GM15510 (cell line): ENCODE measurements around the gene COL28A1.

Experiments used
- POLR2A ChIP-seq: IDR thresholded peaks from 3 replicates; pipeline ENCODE4 v1.6.1; 2011; ENCODE audit warnings: borderline replicate concordance; ENCODE audit not compliant: insufficient read length; ENCODE audit errors: extremely low read depth

Gene COL28A1

DNA sequence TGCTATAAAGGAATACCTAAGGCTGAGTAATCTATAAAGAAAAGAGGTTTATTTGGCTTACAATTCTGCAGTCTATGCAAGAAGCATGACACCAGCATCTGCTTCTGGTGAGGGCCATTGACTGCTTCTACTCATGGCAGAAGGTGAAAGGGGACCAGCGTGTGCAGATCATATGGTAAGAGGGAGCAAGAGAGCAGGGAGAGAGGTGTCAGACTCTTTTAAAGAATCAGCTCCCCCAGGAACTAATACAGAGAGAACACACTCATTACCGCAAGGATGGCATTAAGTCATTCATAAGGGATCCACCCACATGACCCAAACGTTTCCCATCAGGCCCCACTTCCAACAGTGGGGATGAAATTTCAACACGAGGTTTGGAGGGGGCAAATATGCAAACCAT is 3.5 kb upstream of the COL28A1 start:
- TF ChIP-seq POLR2A, result no peak

- TF ChIP-seq POLR2A, result no peak
Measured at GRCh38 chr7:7537711-7538110, 2.0 kb upstream of the COL28A1 start.

- no peak for TF ChIP-seq POLR2A
Measured at GRCh38 chr7:7536396-7537019, 835 bp upstream of the COL28A1 start.

DNA sequence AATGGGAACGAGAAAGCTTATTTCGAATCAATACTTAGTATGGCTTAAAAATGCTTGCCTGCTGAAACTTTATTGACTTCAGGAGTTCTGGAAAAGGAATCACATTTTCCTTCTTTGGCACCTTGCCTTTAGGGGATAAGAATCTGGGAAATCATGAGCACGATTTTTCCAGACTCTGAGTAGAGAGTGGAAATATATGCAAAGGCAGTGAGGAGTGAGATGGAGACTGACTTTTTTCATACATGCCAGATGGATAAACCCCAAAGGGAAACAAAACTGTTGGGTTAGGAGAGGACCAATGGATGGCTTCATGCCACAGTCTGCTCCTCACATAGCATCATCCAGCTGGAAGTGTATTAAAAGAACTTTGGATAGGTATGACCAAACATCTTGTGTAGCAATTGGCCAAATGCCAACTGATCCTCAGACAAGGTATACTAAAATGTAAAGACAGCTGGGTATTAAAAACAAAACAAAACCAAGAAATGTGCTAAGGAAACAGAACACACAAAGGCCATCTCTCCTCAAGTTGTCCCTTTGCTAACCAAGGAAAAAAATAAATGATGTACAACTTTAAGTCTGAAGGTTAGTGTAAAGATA is 1.7 kb downstream of the COL28A1 start:
- TF ChIP-seq POLR2A, result no peak

DNA sequence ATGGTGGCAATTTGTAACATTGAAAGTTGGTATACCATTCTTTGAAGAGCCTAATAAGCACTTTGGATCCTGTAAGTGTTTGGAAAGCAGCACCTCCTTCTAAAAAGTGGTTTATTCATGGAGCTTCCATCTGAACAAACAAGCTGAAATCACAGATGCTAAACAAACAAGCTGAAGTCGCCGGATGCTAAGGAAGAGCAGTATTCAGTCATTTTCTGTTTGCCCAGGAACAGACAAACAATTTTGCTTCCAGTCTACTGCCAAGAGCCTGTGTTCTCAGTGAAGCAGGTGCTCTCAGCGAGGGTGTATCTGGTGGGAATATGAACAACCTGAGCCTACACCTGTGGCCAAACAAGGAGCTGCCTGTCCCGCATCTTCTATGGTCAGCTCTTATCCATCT is 6.3 kb downstream of the COL28A1 start:
- no peak for TF ChIP-seq POLR2A

- no peak for TF ChIP-seq POLR2A
Measured at GRCh38 chr7:7527047-7527446, 8.6 kb downstream of the COL28A1 start.

DNA sequence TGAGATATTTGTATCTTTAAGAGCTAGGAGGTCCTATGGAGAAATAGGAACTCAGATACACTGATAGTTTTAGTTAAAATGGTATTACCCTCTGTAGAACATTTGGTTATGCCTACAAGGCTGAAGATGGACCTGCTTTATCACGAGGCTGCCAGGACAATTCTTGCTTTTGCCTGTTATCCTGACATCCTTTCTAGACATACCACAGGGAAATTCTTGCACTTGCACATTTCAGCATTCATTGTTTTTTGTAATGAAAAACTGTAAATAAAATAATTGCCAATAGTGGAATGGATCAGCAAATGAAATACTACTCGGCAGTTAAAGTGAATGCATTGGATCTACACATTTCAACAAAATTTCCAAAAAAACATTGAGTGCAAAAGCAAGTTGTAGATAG is 9.7 kb downstream of the COL28A1 start:
- no peak for TF ChIP-seq POLR2A

- TF ChIP-seq POLR2A, result no peak
Measured at GRCh38 chr7:7524121-7524520, 11.6 kb downstream of the COL28A1 start.

DNA sequence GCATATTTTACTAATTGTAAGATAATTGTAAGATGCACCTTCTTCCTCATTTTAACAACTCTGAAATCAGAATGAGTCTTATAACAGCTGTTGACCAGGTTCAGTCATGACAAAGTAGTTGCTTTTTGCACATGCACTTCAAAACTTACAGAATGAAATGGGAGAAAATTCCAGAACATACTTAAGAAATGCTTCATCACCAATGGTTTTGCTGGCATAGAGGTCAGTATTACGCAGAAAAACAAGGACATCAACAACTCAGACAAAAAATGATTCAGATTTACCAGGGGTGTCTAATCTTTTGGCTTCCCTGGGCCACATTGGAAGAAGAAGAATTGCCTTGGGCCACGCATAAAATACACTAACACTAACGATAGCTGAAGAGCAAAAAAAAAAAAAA is 13.3 kb downstream of the COL28A1 start:
- no peak for TF ChIP-seq POLR2A

GRCh38 chr7:7521259-7521658 is 14.4 kb downstream of the COL28A1 start:
- TF ChIP-seq POLR2A, result no peak

DNA sequence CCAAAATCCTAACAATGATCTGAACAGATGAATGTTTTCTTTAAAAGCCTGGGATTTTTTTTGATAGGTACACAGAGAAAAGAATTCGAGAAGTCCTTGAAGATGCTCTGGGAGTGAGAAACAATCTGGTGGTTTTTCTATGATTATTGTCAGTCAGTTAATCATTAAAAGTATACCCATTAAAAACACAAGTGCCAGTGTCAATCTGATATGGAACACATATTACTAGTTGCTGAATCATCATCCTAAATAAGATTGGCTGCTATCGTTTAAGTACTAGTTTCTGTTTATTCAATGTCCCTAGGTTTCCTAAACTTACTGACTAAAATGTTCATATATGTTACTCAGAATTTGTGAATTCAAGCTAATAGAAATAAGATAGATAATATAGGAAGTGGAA is 16.1 kb downstream of the COL28A1 start:
- TF ChIP-seq POLR2A, result no peak

DNA sequence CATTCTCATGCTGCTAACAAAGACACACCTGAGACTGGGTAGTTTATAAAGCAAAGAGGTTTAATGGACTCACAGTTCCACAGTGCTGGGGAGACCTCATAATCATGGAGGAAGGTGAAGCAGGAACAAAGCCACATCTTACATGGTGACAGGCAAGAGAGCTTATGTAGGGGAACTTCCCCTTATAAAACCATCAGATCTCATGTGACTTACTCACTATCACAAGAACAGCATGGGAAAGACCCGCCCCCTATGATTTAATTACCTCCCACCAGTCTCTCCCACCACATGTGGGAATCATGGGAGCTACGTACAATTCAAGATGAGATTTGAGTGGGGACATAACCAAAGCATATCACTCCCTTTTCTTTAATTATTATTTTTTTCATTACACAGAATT is 16.6 kb downstream of the COL28A1 start:
- TF ChIP-seq POLR2A, result no peak

- no peak for TF ChIP-seq POLR2A
Measured at GRCh38 chr7:7517754-7518153, 17.9 kb downstream of the COL28A1 start.

GRCh38 chr7:7516662-7517061 is 19.0 kb downstream of the COL28A1 start:
- TF ChIP-seq POLR2A, result no peak

- TF ChIP-seq POLR2A, result no peak
Measured at GRCh38 chr7:7516156-7516555, 19.5 kb downstream of the COL28A1 start.

- TF ChIP-seq POLR2A, result no peak
Measured at GRCh38 chr7:7512861-7513597, 22.6 kb downstream of the COL28A1 start.

DNA sequence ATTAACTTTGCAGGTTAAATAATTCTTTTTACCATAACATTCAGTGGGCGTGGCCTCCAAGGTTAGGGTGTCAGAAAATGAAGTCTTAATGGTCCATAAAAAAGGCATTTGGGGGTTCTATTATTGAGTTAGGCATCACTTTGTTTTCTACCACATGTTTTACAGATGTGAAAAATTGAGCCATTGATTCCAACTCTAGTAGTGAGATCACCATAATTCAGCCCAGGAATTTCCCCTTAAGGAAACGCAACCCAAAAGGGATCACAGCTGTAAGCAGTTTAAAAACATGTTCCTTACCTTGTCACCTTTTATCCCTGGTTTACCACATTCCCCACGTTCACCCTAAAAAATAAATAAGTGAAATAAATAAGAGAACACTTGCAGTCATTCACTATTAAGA is 24.9 kb downstream of the COL28A1 start:
- TF ChIP-seq POLR2A, result no peak

DNA sequence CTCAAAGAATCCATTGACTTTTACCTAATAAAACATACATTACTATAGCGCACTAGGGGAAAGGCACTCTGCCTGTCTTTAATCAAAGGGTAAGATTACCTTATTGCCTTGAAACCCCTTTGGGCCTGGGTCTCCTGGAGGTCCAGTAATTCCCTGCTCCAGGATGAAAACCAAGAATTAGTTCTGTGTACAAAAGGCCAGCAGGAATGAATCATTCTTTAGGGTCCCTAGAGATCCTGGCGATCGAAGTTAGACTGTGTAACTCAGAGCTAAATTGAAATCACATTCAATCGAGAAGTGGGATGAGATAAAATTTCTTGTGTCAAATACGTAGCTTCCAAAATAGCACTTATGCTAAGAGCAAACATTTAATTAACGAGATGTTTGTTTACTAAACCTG is 29.8 kb downstream of the COL28A1 start:
- TF ChIP-seq POLR2A, result no peak
